ENCODE results near the gene MSI2. TPM values are rescaled to one million over a fixed set of nuclear protein-coding genes. Genes with fewer than 3 reads are reported as not detected.

MSI2 gene
- total RNA-seq, 1 donor from 2014 or later, result 140 TPM

GRCh38 chr17:57527221-57528057 lies 271.1 kb downstream of the MSI2 start:
- Mint-ChIP-seq H3K4me3 (no peak overlapping the region), H3K4me1 (peaks cover 58% of the 10 kb centered on the region), H3K27me3 (ENCODE audit: low read depth) (no peaks in the 10 kb centered on the region), H3K27ac (ENCODE audit: unreplicated experiment) (no peak overlapping the region), H3K36me3 (ENCODE audit: low read depth) (no peaks in the 10 kb centered on the region), H3K9me3 (no peaks in the 10 kb centered on the region)
- DNase-seq (ENCODE audit: low read depth, low spot score), result no peak
- TF ChIP-seq, protein P1, sequence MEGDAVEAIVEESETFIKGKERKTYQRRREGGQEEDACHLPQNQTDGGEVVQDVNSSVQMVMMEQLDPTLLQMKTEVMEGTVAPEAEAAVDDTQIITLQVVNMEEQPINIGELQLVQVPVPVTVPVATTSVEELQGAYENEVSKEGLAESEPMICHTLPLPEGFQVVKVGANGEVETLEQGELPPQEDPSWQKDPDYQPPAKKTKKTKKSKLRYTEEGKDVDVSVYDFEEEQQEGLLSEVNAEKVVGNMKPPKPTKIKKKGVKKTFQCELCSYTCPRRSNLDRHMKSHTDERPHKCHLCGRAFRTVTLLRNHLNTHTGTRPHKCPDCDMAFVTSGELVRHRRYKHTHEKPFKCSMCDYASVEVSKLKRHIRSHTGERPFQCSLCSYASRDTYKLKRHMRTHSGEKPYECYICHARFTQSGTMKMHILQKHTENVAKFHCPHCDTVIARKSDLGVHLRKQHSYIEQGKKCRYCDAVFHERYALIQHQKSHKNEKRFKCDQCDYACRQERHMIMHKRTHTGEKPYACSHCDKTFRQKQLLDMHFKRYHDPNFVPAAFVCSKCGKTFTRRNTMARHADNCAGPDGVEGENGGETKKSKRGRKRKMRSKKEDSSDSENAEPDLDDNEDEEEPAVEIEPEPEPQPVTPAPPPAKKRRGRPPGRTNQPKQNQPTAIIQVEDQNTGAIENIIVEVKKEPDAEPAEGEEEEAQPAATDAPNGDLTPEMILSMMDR (conservative IDR thresholded peaks at IDR 0.05), result no peak

DNA sequence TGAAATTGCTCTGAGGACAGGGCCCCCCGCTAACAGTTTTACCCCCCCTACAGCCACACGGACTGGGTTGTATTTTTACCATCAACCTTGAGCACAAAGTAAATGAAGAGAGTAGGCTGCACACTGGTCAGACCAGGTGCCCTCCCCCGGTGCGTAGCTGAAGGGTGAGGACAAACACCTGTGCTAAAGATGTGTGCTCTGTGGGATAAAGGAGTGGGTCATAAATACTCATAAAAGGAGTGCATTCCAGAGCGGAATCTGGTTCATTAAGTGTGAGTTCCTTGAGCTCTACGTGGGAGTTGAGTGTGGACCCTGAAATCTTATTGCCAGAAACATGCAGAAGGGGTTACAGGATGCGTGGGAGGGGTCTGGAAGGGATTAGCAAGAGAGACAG lies 271.7 kb downstream of the MSI2 start:
- Mint-ChIP-seq H3K4me1 (peaks cover 60% of the 10 kb centered on the region), H3K27ac (ENCODE audit: unreplicated experiment) (no peak overlapping the region), H3K9me3 (no peaks in the 10 kb centered on the region), H3K36me3 (ENCODE audit: low read depth) (no peaks in the 10 kb centered on the region), H3K4me3 (no peak overlapping the region), H3K27me3 (ENCODE audit: low read depth) (no peaks in the 10 kb centered on the region)
- TF ChIP-seq, protein P1 (conservative IDR thresholded peaks at IDR 0.05), result no peak
- DNase-seq (ENCODE audit: low read depth, low spot score), result no peak

GRCh38 chr17:57530026-57530425 lies 273.7 kb downstream of the MSI2 start:
- peaks cover 54% of the 10 kb centered on the region for H3K4me1 Mint-ChIP-seq
- TF ChIP-seq, protein P1 (conservative IDR thresholded peaks at IDR 0.05), result no peak
- no peaks in the 10 kb centered on the region for H3K9me3 Mint-ChIP-seq
- peak overlapping the region; percentile 11 for H3K4me3 Mint-ChIP-seq
- H3K27me3 Mint-ChIP-seq (ENCODE audit: low read depth), result no peaks in the 10 kb centered on the region
- DNase-seq (ENCODE audit: low read depth, low spot score), result no peak
- H3K36me3 Mint-ChIP-seq (ENCODE audit: low read depth), result no peaks in the 10 kb centered on the region
- peak overlapping the region; percentile 50 for H3K27ac Mint-ChIP-seq (ENCODE audit: unreplicated experiment)

DNA sequence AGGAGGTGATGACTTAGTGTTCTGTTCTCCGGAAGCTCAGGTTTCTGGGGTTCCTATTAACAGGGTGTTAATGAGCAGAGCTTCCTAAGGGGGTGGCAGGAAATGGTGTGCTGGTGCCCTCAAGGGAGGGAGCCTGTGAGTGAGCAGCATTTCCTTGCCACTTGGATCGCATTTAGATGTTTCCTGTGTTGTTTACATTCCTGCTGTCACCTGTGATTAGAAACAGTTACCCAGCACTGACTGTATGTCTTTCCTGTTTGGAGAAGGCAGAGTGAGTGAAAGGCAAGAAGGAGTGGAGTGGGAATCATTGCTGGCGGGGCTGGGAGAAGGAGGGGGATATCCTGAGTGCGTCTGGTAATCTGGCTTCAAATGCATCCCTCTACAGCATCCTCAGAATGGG lies 274.2 kb downstream of the MSI2 start:
- Mint-ChIP-seq H3K9me3 (no peaks in the 10 kb centered on the region), H3K4me3 (peak overlapping the region; percentile 28), H3K27me3 (ENCODE audit: low read depth) (no peaks in the 10 kb centered on the region), H3K27ac (ENCODE audit: unreplicated experiment) (peak overlapping the region; percentile 20), H3K36me3 (ENCODE audit: low read depth) (no peaks in the 10 kb centered on the region), H3K4me1 (peaks cover 54% of the 10 kb centered on the region)
- DNase-seq (ENCODE audit: low read depth, low spot score), result no peak
- TF ChIP-seq, protein P1 (conservative IDR thresholded peaks at IDR 0.05), result no peak

- H3K4me1 Mint-ChIP-seq, result peaks cover 57% of the 10 kb centered on the region
- no peak for DNase-seq (ENCODE audit: low read depth, low spot score)
- H3K9me3 Mint-ChIP-seq, result no peaks in the 10 kb centered on the region
- no peaks in the 10 kb centered on the region for H3K36me3 Mint-ChIP-seq (ENCODE audit: low read depth)
- TF ChIP-seq, protein P1 (conservative IDR thresholded peaks at IDR 0.05), result no peak
- no peak overlapping the region for H3K27ac Mint-ChIP-seq (ENCODE audit: unreplicated experiment)
- no peaks in the 10 kb centered on the region for H3K27me3 Mint-ChIP-seq (ENCODE audit: low read depth)
- H3K4me3 Mint-ChIP-seq, result no peak overlapping the region
These were observed 274.8 kb downstream of the MSI2 start for GRCh38 chr17:57531078-57531477.

Measured in neural crest cell (in vitro differentiated cells).